Fibroblast of villous mesenchyme (primary cell): Measurements from ENCODE around the gene ACTR1A. TPM values are rescaled to one million over a fixed set of nuclear protein-coding genes. Genes with fewer than 3 reads are reported as not detected.
A peak's percentile ranks its signal among the peaks of the same experiment; 100 is the strongest.

Source experiments
- DNase-seq: peaks from one replicate; pipeline ENCODE4 v3.0.0-alpha.2; 2010; ENCODE audit warnings: low read depth
- H3K4me3 ChIP-seq: 2 replicates; pipeline ENCODE4 v1.5.1; 2011; ENCODE audit warnings: low read depth, mild to moderate bottlenecking, low read length
- small RNA-seq: library from RNA; depleted of rRNA; stranded (forward); fragments of <200 nt; gene quantifications from one replicate; pipeline ENCODE3, GENCODE V24; 2012
- total RNA-seq: library from RNA; depleted of rRNA; stranded (reverse); fragments of >200 nt; gene quantifications from 2 replicates; pipeline ENCODE4 v1.2.3, GENCODE V29; 2012
- TF ChIP-seq, protein P1 (sequence below): IDR thresholded peaks from 2 replicates; pipeline ENCODE4 v1.5.1; 2012; ENCODE audit warnings: low read depth, mild to moderate bottlenecking, low read length; ENCODE audit not compliant: insufficient read depth

The ACTR1A gene
- total RNA-seq, 1 donor: 130 TPM

DNA sequence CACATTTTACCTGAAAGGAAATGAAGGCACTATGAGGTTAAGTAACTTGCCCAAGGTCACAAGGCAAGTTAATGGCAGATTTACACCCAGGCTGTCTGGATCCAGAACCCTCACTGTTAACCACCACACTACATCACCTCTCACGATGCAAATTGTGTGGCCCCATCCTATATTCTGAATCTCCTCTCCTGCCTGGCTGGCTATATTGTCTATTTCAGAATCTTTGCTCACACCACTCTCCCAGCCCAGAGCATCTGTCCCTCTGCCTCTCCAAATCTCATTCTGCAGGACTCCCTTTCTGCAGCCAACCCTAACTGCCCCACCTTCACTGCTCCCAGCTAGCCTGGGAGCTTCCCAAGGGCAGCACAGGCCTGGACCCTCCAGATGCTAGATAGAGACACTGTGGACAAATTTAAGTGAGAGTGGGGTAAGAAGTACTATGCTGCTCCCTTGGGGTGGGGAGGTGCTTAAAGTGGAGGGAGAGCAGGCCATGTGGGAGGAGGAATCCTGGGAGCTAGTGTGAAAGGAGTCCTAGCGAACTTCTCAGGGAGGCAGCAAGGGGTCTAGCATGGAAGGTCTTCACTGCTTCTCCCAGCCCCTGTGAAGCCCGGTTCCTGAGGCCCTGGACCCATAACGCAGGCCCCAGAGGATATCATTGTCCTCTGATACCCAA lies 70.9 kb downstream of the ACTR1A start:
- no peak for DNase-seq
- peak overlapping the region; percentile 94 for H3K4me3 ChIP-seq
- TF ChIP-seq, protein P1, sequence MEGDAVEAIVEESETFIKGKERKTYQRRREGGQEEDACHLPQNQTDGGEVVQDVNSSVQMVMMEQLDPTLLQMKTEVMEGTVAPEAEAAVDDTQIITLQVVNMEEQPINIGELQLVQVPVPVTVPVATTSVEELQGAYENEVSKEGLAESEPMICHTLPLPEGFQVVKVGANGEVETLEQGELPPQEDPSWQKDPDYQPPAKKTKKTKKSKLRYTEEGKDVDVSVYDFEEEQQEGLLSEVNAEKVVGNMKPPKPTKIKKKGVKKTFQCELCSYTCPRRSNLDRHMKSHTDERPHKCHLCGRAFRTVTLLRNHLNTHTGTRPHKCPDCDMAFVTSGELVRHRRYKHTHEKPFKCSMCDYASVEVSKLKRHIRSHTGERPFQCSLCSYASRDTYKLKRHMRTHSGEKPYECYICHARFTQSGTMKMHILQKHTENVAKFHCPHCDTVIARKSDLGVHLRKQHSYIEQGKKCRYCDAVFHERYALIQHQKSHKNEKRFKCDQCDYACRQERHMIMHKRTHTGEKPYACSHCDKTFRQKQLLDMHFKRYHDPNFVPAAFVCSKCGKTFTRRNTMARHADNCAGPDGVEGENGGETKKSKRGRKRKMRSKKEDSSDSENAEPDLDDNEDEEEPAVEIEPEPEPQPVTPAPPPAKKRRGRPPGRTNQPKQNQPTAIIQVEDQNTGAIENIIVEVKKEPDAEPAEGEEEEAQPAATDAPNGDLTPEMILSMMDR: peak; percentile 3

DNA sequence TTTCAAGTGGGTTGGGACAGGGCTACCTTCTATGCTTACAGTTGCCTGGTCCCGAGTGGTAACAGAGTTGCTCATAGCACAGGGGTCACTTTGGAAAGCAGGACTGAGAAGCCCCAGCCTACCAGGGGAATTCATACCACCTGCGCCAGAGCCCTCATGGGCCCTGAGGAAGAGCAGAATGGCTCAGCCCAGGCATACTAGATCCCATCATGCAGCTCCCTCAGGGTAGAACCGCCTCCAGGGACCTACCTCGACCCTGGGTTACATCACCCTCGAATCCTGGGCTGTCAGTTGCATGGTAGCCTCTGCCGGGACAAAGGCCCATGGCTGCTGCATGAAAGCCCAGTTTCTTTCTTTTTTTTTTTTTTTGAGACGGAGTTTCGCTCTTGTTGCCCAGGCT lies 73.0 kb downstream of the ACTR1A start:
- H3K4me3 ChIP-seq: no peak overlapping the region
- TF ChIP-seq, protein P1: no peak
- no peak for DNase-seq

Small RNA genes within 50 kb of the gene (small RNA-seq; reads per million reads assigned to genes)
- 331 reads per million, percentile 98 among the genes with 10 or more reads in this experiment for gene MIR146B

Other genes with a start within 250 kb of the ACTR1A start
- 16.8 and 37.6 TPM in 2 replicates for gene NFKB2, start 107.0 kb downstream of the ACTR1A start, total RNA-seq
- 1.6 and 2.2 TPM in 2 replicates for gene PSD, start 83.9 kb downstream of the ACTR1A start, total RNA-seq
- gene FBXL15, start 81.9 kb downstream of the ACTR1A start, total RNA-seq: 4.3 and 8.4 TPM in 2 replicates
- gene CUEDC2, start 70.1 kb downstream of the ACTR1A start, total RNA-seq: 51.0 and 54.8 TPM in 2 replicates
- not detected in 2 replicates for gene C10orf95, start 51.2 kb downstream of the ACTR1A start, total RNA-seq
- 2.3 and 3.9 TPM in 2 replicates for gene SUFU, start 1.3 kb upstream of the ACTR1A start, total RNA-seq
- 116 and 119 TPM in 2 replicates for gene TRIM8, start 141.8 kb upstream of the ACTR1A start, total RNA-seq
- 5.5 and 6.0 TPM in 2 replicates for gene ARL3, start 211.7 kb upstream of the ACTR1A start, total RNA-seq
- 2.9 and 3.5 TPM in 2 replicates for gene SFXN2, start 211.9 kb upstream of the ACTR1A start, total RNA-seq
- 34.8 and 40.6 TPM in 2 replicates for gene WBP1L, start 241.2 kb upstream of the ACTR1A start, total RNA-seq